COR-L47 (cell line): Measurements from ENCODE around the gene ARHGEF7.
"Not testable (repeated sequence)": the region's sequence is repeated elsewhere in the genome, so short reads cannot be mapped to it uniquely, and the experiment has no call there.

ENCODE experiments used
- DNase-seq: peaks from one replicate; lab custom pipeline; 2025; lab: John Stamatoyannopoulos, UW

Gene ARHGEF7

GRCh38 chr13:111171629-111172028, 56.5 kb downstream of the ARHGEF7 start:
- no peak for DNase-seq

- DNase-seq = no peak
Measured at GRCh38 chr13:111174377-111175114, 59.4 kb downstream of the ARHGEF7 start.

GRCh38 chr13:111175372-111175771, 60.3 kb downstream of the ARHGEF7 start:
- DNase-seq = no peak

GRCh38 chr13:111175935-111176334, 60.8 kb downstream of the ARHGEF7 start:
- no peak for DNase-seq

- no peak for DNase-seq
Measured at GRCh38 chr13:111176421-111176820, 61.3 kb downstream of the ARHGEF7 start.

- no peak for DNase-seq
Measured at GRCh38 chr13:111177081-111177711, 62.1 kb downstream of the ARHGEF7 start.

- no peak for DNase-seq
Measured at GRCh38 chr13:111177921-111178320, 62.8 kb downstream of the ARHGEF7 start.

GRCh38 chr13:111178402-111178801, 63.3 kb downstream of the ARHGEF7 start:
- no peak for DNase-seq

GRCh38 chr13:111179908-111180760, 65.0 kb downstream of the ARHGEF7 start:
- DNase-seq = no peak

- no peak for DNase-seq
Measured at GRCh38 chr13:111181977-111182376, 66.9 kb downstream of the ARHGEF7 start.

- no peak for DNase-seq
Measured at GRCh38 chr13:111183087-111183645, 68.1 kb downstream of the ARHGEF7 start.

GRCh38 chr13:111183959-111184358, 68.8 kb downstream of the ARHGEF7 start:
- no peak for DNase-seq

- DNase-seq = no peak
Measured at GRCh38 chr13:111184458-111185401, 69.6 kb downstream of the ARHGEF7 start.

GRCh38 chr13:111186305-111186935, 71.3 kb downstream of the ARHGEF7 start:
- DNase-seq = no peak

GRCh38 chr13:111187960-111188541, 72.9 kb downstream of the ARHGEF7 start:
- DNase-seq = no peak

- DNase-seq = not testable (repeated sequence)
Measured at GRCh38 chr13:111189064-111189505, 74.0 kb downstream of the ARHGEF7 start.

GRCh38 chr13:111189516-111189915, 74.4 kb downstream of the ARHGEF7 start:
- DNase-seq = not testable (repeated sequence)

- not testable (repeated sequence) for DNase-seq
Measured at GRCh38 chr13:111193223-111193622, 78.1 kb downstream of the ARHGEF7 start.

GRCh38 chr13:111194651-111195050, 79.5 kb downstream of the ARHGEF7 start:
- not testable (repeated sequence) for DNase-seq

- not testable (repeated sequence) for DNase-seq
Measured at GRCh38 chr13:111198732-111199378, 83.7 kb downstream of the ARHGEF7 start.
